GM18507 (cell line): Measurements from ENCODE around the gene C17orf113.
"Not testable (repeated sequence)": the region's sequence is repeated elsewhere in the genome, so short reads cannot be mapped to it uniquely, and the experiment has no call there.

ENCODE experiments used
- DNase-seq: peaks from one replicate; pipeline ENCODE4 v3.0.0; 2011; ENCODE audit warnings: low read depth; ENCODE audit not compliant: insufficient read length; ENCODE audit errors: extremely low spot score
- FAIRE-seq: peaks from 2 replicates; lab custom pipeline; 2011; peaks lifted over from hg19 to GRCh38; lab: Jason Lieb, UNC

The C17orf113 gene

DNA sequence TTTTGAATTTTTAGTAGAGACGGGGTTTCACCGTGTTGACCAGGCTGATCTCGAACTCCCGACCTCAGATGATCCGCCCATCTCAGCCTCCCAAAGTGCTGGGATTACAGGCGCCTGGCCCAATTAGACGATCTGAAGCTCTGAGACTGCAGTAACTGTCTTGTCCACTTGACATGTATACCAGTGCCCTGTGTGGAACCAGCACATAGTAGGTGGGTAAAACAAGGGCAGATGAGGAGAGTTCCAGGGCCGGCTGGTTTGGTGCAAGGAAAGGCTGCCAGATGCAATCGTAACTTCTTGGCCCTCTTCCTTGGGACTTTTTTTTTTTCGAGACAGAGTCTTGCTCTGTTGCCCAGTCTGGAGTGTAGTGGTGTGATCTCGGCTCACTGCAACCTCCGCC is 3.1 kb downstream of the C17orf113 start:
- no peak for FAIRE-seq

DNA sequence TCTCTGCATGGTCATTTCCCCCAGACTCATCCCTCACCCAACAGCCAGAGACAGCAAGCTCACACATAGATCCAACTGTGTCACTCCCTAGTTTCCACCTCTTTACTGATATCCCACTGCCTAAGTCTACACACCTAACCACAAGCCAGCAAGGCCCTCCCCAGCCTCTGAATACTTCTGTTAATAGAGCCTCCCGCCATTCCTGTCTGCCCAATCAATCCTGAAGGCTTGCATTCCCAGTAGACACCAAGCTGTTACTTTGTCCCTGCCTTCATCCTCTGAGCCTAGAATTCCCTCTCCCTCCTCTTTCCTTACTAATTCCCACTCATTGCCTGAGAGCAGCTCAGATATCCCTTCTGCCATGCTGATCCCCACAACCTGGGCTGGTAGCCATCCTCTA is 4.7 kb downstream of the C17orf113 start:
- FAIRE-seq (no peak), DNase-seq (no peak)

More for the DNA sequence above, 3.1 kb downstream of the C17orf113 start:
- no peak for DNase-seq

DNA sequence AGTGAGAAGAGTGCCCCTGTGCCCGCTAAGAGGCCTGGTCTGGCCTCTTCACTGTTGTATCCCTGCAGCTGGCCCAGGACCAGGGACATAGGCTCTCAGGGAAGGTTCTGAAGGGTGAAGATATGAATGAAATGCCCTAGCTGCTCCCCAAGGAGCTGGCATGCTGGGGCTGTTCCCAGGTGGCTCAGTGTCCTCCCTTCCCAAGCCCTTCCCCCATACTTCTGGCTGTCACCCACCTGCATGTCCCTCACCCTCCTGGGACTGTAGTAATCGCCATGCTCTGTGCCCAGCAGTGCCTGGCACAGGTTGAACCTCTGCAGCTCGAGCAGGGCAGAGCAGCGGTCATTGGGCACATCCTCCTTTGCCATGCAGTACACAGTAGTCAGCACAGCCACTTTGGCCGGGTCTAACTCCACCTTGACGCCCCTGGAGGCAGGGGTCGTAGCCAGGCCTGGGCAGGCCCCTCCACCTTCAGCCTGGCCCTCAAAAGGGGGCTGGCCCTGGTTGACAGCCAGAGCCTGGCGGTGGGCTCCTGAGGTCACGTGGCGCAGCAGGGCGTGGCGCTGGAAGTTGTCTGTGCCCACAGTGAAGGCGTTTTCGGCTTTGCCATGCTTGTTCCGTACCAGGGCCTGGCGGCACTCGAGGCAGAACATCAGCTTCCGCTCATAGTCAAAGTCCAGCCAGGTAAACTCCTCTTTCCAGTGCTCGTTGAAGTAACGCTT is 7.6 kb downstream of the C17orf113 start:
- FAIRE-seq (no peak), DNase-seq (no peak)

DNA sequence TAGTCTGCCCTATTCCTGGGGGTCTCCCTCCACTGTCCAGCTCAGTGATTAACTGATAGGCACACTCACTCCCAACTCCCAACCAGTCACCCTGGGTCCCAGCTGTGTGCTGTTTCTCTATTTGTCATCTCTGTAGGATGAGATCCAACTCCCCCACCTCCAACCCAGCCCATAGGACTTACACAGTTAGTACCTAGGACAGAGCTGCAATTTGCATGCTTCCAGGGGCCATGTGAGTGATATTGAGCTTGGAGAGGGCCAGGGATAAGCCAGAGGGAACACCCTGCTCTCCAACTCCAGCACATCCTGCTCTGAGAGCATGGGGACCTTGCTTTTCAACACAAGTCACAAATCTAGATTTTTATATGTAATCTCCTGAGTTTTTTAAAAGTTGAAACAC is 8.8 kb downstream of the C17orf113 start:
- FAIRE-seq: no peak
- no peak for DNase-seq

GRCh38 chr17:42040818-42041217 is 9.6 kb downstream of the C17orf113 start:
- no peak for FAIRE-seq
- no peak for DNase-seq

GRCh38 chr17:42039794-42040763 is 10.3 kb downstream of the C17orf113 start:
- no peak for FAIRE-seq
- DNase-seq: no peak

GRCh38 chr17:42038221-42038973 is 12.0 kb downstream of the C17orf113 start:
- no peak for DNase-seq
- no peak for FAIRE-seq

DNA sequence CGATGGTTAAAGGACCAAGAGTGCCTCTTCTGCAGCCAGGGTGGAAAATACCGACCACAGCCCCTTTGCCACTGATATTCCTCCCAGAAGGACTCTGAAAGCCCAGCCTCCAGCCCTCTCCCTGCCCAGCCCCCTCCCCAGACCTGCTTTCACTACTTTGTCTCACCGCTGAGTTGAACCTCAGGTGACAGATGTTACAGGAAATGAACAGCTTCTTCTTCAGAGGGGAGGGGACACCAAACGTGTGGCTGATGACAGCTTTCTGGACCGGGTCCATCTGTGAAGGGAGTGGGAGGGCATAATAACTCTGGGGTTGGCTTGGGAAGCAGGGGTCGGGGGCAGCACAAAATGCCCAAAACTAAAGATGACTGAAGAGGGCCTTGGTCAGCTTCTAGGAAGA is 16.3 kb downstream of the C17orf113 start:
- peak; percentile 38 for FAIRE-seq
- DNase-seq: no peak

- DNase-seq (no peak), FAIRE-seq (no peak)
These were observed 18.8 kb downstream of the C17orf113 start for GRCh38 chr17:42031584-42031983.

GRCh38 chr17:42028791-42029127 is 21.6 kb downstream of the C17orf113 start:
- no peak for FAIRE-seq

GRCh38 chr17:42027961-42028790 is 22.2 kb downstream of the C17orf113 start:
- DNase-seq (no peak), FAIRE-seq (no peak)

More at GRCh38 chr17:42028791-42029127, 21.6 kb downstream of the C17orf113 start:
- DNase-seq: no peak

DNA sequence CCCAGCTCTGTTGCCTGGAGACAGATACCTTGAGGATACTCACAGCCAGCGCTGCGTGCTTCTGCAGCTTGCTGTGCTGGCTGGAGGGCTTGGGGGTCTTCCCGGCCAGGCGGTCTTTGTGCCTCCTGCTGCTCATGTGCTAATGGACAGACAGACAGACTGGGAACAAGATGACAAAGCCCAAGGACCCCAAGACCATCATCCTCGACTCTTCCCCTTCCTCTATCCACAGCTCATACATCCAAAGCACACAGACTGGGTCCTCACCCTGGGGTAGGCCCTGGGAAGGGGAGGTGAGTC is 22.9 kb downstream of the C17orf113 start:
- DNase-seq (no peak), FAIRE-seq (no peak)

DNA sequence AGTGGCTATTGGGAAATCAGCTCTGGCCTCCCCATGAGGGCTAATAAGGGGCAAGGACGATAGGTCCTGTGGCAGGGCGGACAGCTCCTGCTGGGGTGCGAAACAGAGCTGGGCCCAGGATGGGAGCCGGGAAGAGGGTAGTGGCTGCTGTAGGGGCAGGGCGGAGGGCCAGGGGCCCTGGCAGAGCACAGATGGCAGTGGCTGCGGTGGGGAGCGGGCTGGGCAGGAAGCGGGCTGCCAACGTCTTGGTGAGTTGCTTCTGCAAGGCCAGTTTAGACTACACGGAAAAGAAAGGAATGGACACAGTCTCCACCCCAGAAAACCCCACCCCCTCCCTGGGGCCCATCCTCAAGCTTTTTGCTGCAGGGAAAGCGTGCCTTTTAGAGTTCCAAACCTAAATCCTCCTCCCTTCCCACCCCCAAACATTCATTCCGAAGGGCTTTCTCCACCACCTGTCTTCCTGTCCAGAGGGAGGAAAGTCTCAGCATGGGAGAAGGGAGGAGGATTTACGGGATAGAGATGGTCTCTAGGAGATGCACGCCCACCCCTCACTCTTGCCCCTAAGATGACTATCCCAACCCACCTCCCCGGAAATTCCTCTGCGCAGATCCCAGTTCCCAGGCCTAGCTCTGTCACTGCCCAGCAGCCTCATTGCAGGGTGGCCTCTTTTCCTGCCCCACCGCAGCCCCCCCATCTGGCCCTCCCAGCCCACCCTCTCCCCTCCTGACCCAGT is 23.4 kb downstream of the C17orf113 start:
- DNase-seq (no peak), FAIRE-seq (no peak)

DNA sequence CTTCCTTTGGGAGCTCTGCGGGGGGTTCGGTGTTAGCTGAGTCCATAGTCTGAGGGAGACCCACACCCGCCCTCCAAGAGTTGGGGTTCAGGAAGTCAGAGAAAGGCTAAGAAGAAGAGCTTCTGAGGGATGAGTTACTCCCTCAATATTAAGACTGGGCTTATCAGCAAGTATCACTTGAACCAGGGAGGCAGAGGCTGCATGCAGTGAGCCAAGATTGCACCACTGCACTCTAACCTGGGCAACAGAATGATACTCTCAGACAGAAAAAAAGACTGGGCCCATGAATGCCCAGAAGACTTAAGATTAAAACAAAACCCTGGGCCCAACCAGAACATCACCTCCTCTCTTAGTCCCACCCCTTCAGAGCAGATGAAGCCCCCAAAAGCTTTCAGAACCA is 24.5 kb downstream of the C17orf113 start:
- no peak for FAIRE-seq

DNA sequence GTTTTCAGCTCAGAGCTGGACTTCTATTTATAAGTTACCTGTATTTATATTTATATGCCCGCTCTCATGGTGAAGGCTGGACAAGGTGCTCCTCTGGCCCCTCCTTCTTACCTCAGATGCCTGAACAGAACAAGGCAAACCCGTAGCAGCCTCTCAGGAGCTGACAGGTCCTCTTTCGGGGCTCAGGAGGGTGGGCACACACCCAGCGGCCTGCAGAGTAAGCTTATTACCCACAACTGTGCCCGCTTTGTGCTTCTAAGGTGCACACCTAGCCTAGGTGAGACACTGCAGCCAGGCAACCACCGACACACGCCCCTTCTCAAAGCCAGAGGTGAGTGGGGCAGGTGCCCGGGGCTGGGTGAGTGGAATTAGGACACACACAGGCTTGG is 25.2 kb downstream of the C17orf113 start:
- FAIRE-seq: no peak
- DNase-seq: no peak

More for the DNA sequence above, 24.5 kb downstream of the C17orf113 start:
- DNase-seq: no peak

- DNase-seq (no peak), FAIRE-seq (no peak)
These were observed 26.7 kb downstream of the C17orf113 start for GRCh38 chr17:42023524-42024349.

GRCh38 chr17:42020845-42021244 is 29.6 kb downstream of the C17orf113 start:
- FAIRE-seq, DNase-seq: not testable (repeated sequence)
